GM12892 (cell line): ENCODE results near the gene TNS1. TPM values are rescaled to one million over a fixed set of nuclear protein-coding genes. Genes with fewer than 3 reads are reported as not detected.
"Not testable (repeated sequence)": the region's sequence is repeated elsewhere in the genome, so short reads cannot be mapped to it uniquely, and the experiment has no call there.

ENCODE experiments used
- DNase-seq: peaks from one replicate; pipeline ENCODE4 v3.0.0; 2011; ENCODE audit not compliant: insufficient read length
- FAIRE-seq: peaks from 2 replicates; lab custom pipeline; 2011; peaks lifted over from hg19 to GRCh38; lab: Jason Lieb, UNC
- POLR2A ChIP-seq: IDR thresholded peaks from 2 replicates; pipeline ENCODE4 v1.6.1; 2011; ENCODE audit warnings: low read depth, low read length, control low read depth
- POLR2AphosphoS5 ChIP-seq: IDR thresholded peaks from 2 replicates; pipeline ENCODE4 v1.6.1; 2011; ENCODE audit warnings: low read depth, low read length, control low read depth
- TAF1 ChIP-seq: IDR thresholded peaks from 2 replicates; pipeline ENCODE4 v1.6.1; 2011; ENCODE audit warnings: low read depth, mild to moderate bottlenecking, control low read depth, low read length, borderline replicate concordance
- polyA plus RNA-seq: library from polyadenylated mRNA; unstranded; fragments of >200 nt; gene quantifications from one replicate; pipeline ENCODE4 v1.2.1, GENCODE V29; 2012; ENCODE audit warnings: missing spikeins, inconsistent platforms; ENCODE audit not compliant: missing spikeins

Gene TNS1
- 1.6 TPM for polyA plus RNA-seq

GRCh38 chr2:218002845-218003180 is at the start of gene TNS1:
TNS1 (minus strand) TSS chr2:218002995; CDS start chr2:218002872, 123 bp downstream.
- FAIRE-seq (no peak), DNase-seq (no peak)
- TF ChIP-seq TAF1 (no peak), POLR2A (no peak), POLR2AphosphoS5 (no peak)

- no peak for DNase-seq
- no peak for TF ChIP-seq POLR2A
- no peak for TF ChIP-seq POLR2AphosphoS5
- no peak for TF ChIP-seq TAF1
- no peak for FAIRE-seq
These were observed 49.1 kb upstream of the TNS1 start for GRCh38 chr2:218051903-218052302.

GRCh38 chr2:218047536-218048225 is 44.9 kb upstream of the TNS1 start:
- DNase-seq = no peak
- FAIRE-seq = no peak
- TF ChIP-seq POLR2A = no peak
- TF ChIP-seq TAF1 = no peak
- TF ChIP-seq POLR2AphosphoS5 = no peak

GRCh38 chr2:218046238-218046637 is 43.4 kb upstream of the TNS1 start:
- TF ChIP-seq POLR2A (no peak), TAF1 (no peak), POLR2AphosphoS5 (no peak)
- FAIRE-seq = peak; percentile 87
- DNase-seq = no peak

GRCh38 chr2:218044599-218044998 is 41.8 kb upstream of the TNS1 start:
- not testable (repeated sequence) for DNase-seq, FAIRE-seq

GRCh38 chr2:218043701-218044109 is 40.9 kb upstream of the TNS1 start:
- no peak for TF ChIP-seq TAF1
- no peak for DNase-seq
- FAIRE-seq = no peak

GRCh38 chr2:218043100-218043499 is 40.3 kb upstream of the TNS1 start:
- no peak for FAIRE-seq
- TF ChIP-seq POLR2A (no peak), POLR2AphosphoS5 (no peak), TAF1 (no peak)
- no peak for DNase-seq

- TF ChIP-seq POLR2A (no peak), TAF1 (no peak), POLR2AphosphoS5 (no peak)
- FAIRE-seq (peak; percentile 33), DNase-seq (no peak)
These were observed 38.7 kb upstream of the TNS1 start for GRCh38 chr2:218041302-218042168.

GRCh38 chr2:218040883-218041282 is 38.1 kb upstream of the TNS1 start:
- FAIRE-seq (peak; percentile 36), DNase-seq (no peak)
- TF ChIP-seq POLR2A (no peak), TAF1 (no peak), POLR2AphosphoS5 (no peak; the same call in 1 of the 2 replicates)

- TF ChIP-seq TAF1 = no peak
- no peak for TF ChIP-seq POLR2A
- TF ChIP-seq POLR2AphosphoS5 = no peak
- no peak for DNase-seq
- FAIRE-seq = peak; percentile 42
These were observed 36.4 kb upstream of the TNS1 start for GRCh38 chr2:218039171-218039570.

- peak; percentile 33 for FAIRE-seq
- no peak for TF ChIP-seq TAF1
- TF ChIP-seq POLR2AphosphoS5 = no peak
- no peak for TF ChIP-seq POLR2A
- no peak for DNase-seq
These were observed 33.6 kb upstream of the TNS1 start for GRCh38 chr2:218036371-218036770.
